ENCODE results near the gene ARVCF. TPM values are rescaled to one million over a fixed set of nuclear protein-coding genes. Genes with fewer than 3 reads are reported as not detected.

ARVCF gene
- total RNA-seq, 1 experiment from 2014 or later: 11.1 TPM

DNA sequence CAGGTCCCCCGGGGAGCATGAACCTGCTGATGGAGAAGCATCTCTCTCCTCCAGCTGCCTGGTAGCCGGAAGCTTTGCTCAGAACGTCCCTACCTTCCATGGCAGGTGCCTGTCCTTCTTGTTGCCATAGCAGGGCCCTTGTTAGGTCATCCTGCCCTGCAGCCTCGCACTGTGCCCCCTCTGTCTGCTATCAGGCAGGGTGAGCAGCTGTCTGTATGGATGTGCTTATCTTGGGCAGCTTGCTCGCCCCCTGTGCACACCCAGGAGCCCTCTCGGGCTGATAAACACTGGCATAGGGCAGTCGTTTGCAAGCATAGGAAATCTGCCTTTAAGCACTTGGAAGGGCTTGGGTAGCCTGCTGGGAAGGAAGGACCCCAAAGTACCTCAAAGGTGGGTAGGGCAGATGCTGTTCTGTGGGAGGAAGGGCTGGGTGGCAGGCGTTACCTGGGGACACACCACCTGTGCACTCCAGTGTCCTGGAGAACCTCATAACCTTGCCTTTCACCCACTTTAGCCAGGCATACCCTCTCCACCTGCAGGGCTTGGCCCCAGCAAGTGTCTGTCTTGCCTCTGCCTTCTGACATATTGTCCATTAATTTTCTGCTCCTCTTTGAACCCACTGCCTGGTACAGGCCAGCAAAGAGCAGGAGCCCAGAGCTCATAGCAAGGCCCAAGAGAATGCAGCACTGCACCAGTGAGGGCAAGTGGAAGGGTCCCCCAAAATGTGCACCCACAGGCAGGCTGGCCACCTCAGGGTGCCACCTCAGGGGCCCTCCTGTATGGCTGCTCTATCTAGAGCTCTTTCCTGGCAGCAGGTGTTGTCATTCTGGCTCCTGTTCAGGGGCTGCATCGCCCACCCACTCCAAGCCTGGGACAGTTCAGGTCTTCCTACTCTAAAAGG lies 83.0 kb downstream of the ARVCF start:
- H3K27me3 ChIP-seq (replicated peaks; ENCODE audit: insufficient read depth, low read depth, low read length, poor library complexity): no peaks in the 10 kb centered on the region
- ChIA-PET CTCF (no interaction called here), POLR2A (ENCODE audit: low non-redundant PET) (interaction anchor here (0.6 to 0.7 kb wide), 2 partner anchors 9 to 66 kb away, joined by 3 to 5 read pairs; no protein-coding TSS in a partner anchor)
- H3K36me3 ChIP-seq (ENCODE audit: insufficient read depth, low read length, poor library complexity, severe bottlenecking): no peaks in the 10 kb centered on the region
- TF ChIP-seq, protein P1, sequence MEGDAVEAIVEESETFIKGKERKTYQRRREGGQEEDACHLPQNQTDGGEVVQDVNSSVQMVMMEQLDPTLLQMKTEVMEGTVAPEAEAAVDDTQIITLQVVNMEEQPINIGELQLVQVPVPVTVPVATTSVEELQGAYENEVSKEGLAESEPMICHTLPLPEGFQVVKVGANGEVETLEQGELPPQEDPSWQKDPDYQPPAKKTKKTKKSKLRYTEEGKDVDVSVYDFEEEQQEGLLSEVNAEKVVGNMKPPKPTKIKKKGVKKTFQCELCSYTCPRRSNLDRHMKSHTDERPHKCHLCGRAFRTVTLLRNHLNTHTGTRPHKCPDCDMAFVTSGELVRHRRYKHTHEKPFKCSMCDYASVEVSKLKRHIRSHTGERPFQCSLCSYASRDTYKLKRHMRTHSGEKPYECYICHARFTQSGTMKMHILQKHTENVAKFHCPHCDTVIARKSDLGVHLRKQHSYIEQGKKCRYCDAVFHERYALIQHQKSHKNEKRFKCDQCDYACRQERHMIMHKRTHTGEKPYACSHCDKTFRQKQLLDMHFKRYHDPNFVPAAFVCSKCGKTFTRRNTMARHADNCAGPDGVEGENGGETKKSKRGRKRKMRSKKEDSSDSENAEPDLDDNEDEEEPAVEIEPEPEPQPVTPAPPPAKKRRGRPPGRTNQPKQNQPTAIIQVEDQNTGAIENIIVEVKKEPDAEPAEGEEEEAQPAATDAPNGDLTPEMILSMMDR (conservative IDR thresholded peaks at IDR 0.05; ENCODE audit: low read depth, low read length): no peak
- no peak for TF ChIP-seq EZH2 (IDR thresholded peaks at IDR 0.05; ENCODE audit: borderline replicate concordance, low read depth, low read length, poor library complexity, severe bottlenecking)
- intact Hi-C loops (cut with micrococcal nuclease; ENCODE audit: unreplicated experiment): no loop called here
- H3K9me3 ChIP-seq (ENCODE audit: low read depth, low read length, poor library complexity, severe bottlenecking): no peaks in the 10 kb centered on the region
- H3K4me1 ChIP-seq (ENCODE audit: insufficient read depth, low read length, poor library complexity, severe bottlenecking): no peaks in the 10 kb centered on the region
- no peak overlapping the region for H3K27ac ChIP-seq (ENCODE audit: low read depth, low read length, poor library complexity, severe bottlenecking)
- H3K4me3 ChIP-seq (ENCODE audit: low read depth, low read length, poor library complexity, severe bottlenecking): no peak overlapping the region
- BruUV-seq (replicated peaks): no TSS peak
- no peak for DNase-seq (ENCODE audit: low spot score)

DNA sequence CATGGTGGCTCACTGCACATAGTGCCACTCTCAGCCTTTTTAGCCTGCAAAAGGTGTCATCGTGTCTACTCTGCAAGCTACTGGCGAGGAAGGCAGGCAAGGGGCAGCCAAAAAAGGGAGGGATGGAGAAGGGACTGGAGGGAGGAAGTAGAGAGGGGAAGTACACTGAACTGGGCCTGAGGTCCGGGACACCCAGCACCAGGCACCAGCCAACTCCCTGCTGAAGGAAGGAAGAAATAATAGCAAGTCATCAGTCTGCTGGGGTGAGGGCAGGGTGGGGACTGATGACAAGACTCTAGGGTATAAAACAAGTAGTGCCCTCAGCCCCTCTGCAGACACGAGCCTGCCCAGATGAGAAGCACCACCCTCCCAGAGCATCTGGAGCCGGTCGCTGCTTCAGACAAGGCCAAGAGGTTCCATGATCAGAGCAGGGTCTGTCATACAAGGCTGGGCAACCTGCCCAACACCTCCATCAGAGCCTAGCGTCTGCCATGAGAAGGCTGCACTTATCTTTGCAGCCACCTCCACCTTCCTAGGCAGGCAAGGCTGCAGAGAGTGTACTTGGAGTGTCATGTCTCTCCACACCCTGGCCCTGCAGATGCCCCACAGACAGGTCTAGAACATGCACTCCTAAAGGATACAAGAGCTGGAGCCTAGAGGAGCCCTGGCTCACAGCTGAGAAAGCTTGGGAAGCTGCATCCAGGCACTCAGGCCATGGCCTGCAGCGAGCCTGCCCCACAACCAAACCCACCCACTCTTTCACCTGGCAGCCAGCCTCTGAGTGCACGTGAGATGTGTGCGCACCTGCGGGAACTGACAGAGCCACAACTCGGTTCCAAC lies 84.0 kb downstream of the ARVCF start:
- no TSS peak for BruUV-seq (replicated peaks)

DNA sequence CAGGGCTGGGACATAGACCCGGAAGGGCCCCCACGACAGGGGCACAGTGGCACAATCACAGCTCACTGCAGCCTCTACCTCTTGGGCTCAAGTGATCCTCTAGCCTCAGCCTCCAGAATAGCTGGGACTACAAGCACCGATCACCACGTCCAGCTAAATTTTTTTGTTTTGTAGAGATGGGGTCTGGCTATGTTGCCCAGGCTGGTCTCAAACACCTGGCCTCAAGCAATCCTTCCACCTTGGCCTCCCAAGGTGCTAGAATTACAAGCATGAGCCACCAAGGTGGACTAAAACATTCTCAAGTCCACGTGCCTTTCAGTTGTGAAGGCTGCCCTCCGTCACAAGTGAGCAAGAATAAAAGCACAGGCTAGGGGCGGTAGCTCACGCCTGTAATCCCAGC lies 85.1 kb downstream of the ARVCF start:
- Histone ChIP-seq H3K27ac (ENCODE audit: low read depth, low read length, poor library complexity, severe bottlenecking) (no peak overlapping the region), H3K4me3 (ENCODE audit: low read depth, low read length, poor library complexity, severe bottlenecking) (no peak overlapping the region), H3K9me3 (ENCODE audit: low read depth, low read length, poor library complexity, severe bottlenecking) (no peaks in the 10 kb centered on the region), H3K27me3 (replicated peaks; ENCODE audit: insufficient read depth, low read depth, low read length, poor library complexity) (no peaks in the 10 kb centered on the region), H3K4me1 (ENCODE audit: insufficient read depth, low read length, poor library complexity, severe bottlenecking) (no peaks in the 10 kb centered on the region), H3K36me3 (ENCODE audit: insufficient read depth, low read length, poor library complexity, severe bottlenecking) (no peaks in the 10 kb centered on the region)
- BruUV-seq (replicated peaks): no TSS peak
- ChIA-PET POLR2A (ENCODE audit: low non-redundant PET) (no interaction called here), CTCF (no interaction called here)
- intact Hi-C loops (cut with micrococcal nuclease; ENCODE audit: unreplicated experiment): no loop called here
- TF ChIP-seq, protein P1 (conservative IDR thresholded peaks at IDR 0.05; ENCODE audit: low read depth, low read length): no peak
- no peak for TF ChIP-seq EZH2 (IDR thresholded peaks at IDR 0.05; ENCODE audit: borderline replicate concordance, low read depth, low read length, poor library complexity, severe bottlenecking)
- DNase-seq (ENCODE audit: low spot score): no peak

More for the DNA sequence above, 84.0 kb downstream of the ARVCF start:
- POLR2A ChIA-PET (ENCODE audit: low non-redundant PET): interaction anchor here (0.6 kb wide), 1 partner anchor 67 kb away, joined by 3 read pairs; no protein-coding TSS in a partner anchor
- intact Hi-C loops (cut with micrococcal nuclease; ENCODE audit: unreplicated experiment): no loop called here
- CTCF ChIA-PET: no interaction called here
- no peak for DNase-seq (ENCODE audit: low spot score)
- H3K4me1 ChIP-seq (ENCODE audit: insufficient read depth, low read length, poor library complexity, severe bottlenecking): no peaks in the 10 kb centered on the region
- H3K27ac ChIP-seq (ENCODE audit: low read depth, low read length, poor library complexity, severe bottlenecking): no peak overlapping the region
- H3K27me3 ChIP-seq (replicated peaks; ENCODE audit: insufficient read depth, low read depth, low read length, poor library complexity): no peaks in the 10 kb centered on the region
- H3K36me3 ChIP-seq (ENCODE audit: insufficient read depth, low read length, poor library complexity, severe bottlenecking): no peaks in the 10 kb centered on the region
- H3K9me3 ChIP-seq (ENCODE audit: low read depth, low read length, poor library complexity, severe bottlenecking): no peaks in the 10 kb centered on the region
- TF ChIP-seq, protein P1 (conservative IDR thresholded peaks at IDR 0.05; ENCODE audit: low read depth, low read length): no peak
- no peak for TF ChIP-seq EZH2 (IDR thresholded peaks at IDR 0.05; ENCODE audit: borderline replicate concordance, low read depth, low read length, poor library complexity, severe bottlenecking)
- no peak overlapping the region for H3K4me3 ChIP-seq (ENCODE audit: low read depth, low read length, poor library complexity, severe bottlenecking)
